GM18868 (cell line): Measurements from ENCODE around the gene MSH5.
"Not testable (repeated sequence)": the region's sequence is repeated elsewhere in the genome, so short reads cannot be mapped to it uniquely, and the experiment has no call there.

ENCODE experiments used
- ATAC-seq: cut with Tn5 transposase; IDR thresholded peaks from one replicate; pipeline ENCODE4 v1.9.1; 2021; ENCODE audit warnings: mild to moderate bottlenecking, moderate library complexity; ENCODE audit not compliant: unreplicated experiment

The MSH5 gene

GRCh38 chr6:31777667-31778050 lies 37.9 kb downstream of the MSH5 start:
- ATAC-seq = no peak

GRCh38 chr6:31778193-31778592 lies 38.4 kb downstream of the MSH5 start:
- no peak for ATAC-seq

GRCh38 chr6:31778999-31779885 lies 39.4 kb downstream of the MSH5 start:
- no peak for ATAC-seq

GRCh38 chr6:31779908-31780307 lies 40.1 kb downstream of the MSH5 start:
- ATAC-seq = no peak

GRCh38 chr6:31780507-31781243 lies 40.9 kb downstream of the MSH5 start:
- no peak for ATAC-seq

GRCh38 chr6:31781244-31782125 lies 41.7 kb downstream of the MSH5 start:
- no peak for ATAC-seq

GRCh38 chr6:31782126-31782855 lies 42.5 kb downstream of the MSH5 start:
- ATAC-seq = no peak

- no peak for ATAC-seq
Measured at GRCh38 chr6:31784098-31784925, 44.5 kb downstream of the MSH5 start.

GRCh38 chr6:31785475-31785874 lies 45.7 kb downstream of the MSH5 start:
- no peak for ATAC-seq

- ATAC-seq = no peak
Measured at GRCh38 chr6:31791324-31792089, 51.7 kb downstream of the MSH5 start.

GRCh38 chr6:31792090-31792374 lies 52.2 kb downstream of the MSH5 start:
- ATAC-seq = no peak

- ATAC-seq = no peak
Measured at GRCh38 chr6:31792761-31793171, 53.0 kb downstream of the MSH5 start.

GRCh38 chr6:31793927-31794245 lies 54.1 kb downstream of the MSH5 start:
- not testable (repeated sequence) for ATAC-seq

GRCh38 chr6:31794294-31794865 lies 54.6 kb downstream of the MSH5 start:
- ATAC-seq = no peak

- no peak for ATAC-seq
Measured at GRCh38 chr6:31794866-31795615, 55.2 kb downstream of the MSH5 start.

GRCh38 chr6:31795616-31796298 lies 56.0 kb downstream of the MSH5 start, which contains the start of gene VARS1:
Gene VARS1 (minus strand): TSS chr6:31795752. CDS start chr6:31795217, 535 bp downstream.
- ATAC-seq = peak; percentile 82

GRCh38 chr6:31796993-31797385 lies 57.2 kb downstream of the MSH5 start:
- no peak for ATAC-seq
